Stimulated activated naive CD8-positive, alpha-beta T cell treated with anti-CD3 and anti-CD28 coated beads, Interleukin-15, Interleukin-2, amounts not matched to agents 100 U/mL and 50 U/mL, for 24 hours (primary cell): Measurements from ENCODE around the gene CRISPLD2.

Experiments used
- ATAC-seq: fragments of 150-1000 bp; cut with Tn5 transposase; one replicate; pipeline ENCODE4 v1.10.0; 2021
- DNase-seq: peaks from one replicate; pipeline ENCODE4 v3.0.0; 2021

The CRISPLD2 gene

DNA sequence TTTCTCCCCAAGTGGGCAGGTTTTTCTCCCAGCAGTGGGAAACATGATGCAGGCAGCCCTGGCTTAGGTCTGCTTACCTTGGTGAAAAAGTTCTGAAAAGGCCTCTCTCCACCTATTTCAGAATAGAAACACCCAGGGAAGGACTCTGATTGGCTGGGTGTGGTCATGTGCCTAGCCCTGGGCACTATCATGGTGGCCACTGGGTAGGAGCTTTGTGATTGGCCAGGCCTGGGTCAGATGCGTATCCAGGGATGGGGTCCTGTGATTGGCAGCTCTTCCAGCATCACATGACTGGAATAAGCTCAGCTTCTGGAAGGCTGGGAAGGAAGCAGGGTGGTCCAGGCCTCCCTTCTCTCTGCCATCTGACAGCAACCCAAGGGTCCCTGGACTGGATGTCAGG is 138.0 kb downstream of the CRISPLD2 start:
- DNase-seq (no peak), ATAC-seq (no peak)
